Measurements from ENCODE around the gene EVI5.

Gene EVI5

DNA sequence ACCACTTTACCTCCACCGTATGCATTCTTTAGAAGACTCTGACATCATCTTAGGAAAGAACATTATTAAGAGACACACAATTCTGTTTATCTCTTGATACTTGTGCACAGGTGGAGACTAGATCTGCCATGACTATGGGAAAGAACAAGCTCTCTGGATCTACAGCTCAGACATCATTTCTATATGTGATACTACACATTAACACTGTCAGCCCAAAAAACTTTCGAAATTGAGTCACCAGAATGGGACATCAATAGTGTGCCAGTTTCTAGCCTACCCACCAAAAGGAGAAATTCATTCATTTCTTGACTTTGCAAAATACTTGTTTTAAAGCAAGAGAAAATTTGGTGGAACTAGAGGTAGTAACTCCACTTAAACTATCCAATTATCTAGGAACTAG is 6.0 kb upstream of the EVI5 start:
- Histone ChIP-seq H3K27ac (ENCODE audit: low read length) (no peak overlapping the region), H3K79me2 (ENCODE audit: insufficient read depth, low read length) (no peaks in the 10 kb centered on the region), H3K27me3 (ENCODE audit: insufficient read depth, low read length, poor library complexity) (peaks cover 36% of the 10 kb centered on the region), H3K4me2 (ENCODE audit: insufficient read depth, low read length) (no peak overlapping the region), H2AFZ (ENCODE audit: low read depth, low read length) (no peak overlapping the region), H3K4me1 (ENCODE audit: insufficient read depth, low read length) (no peaks in the 10 kb centered on the region), H3K4me3 (ENCODE audit: low read depth in 1 of 2, low read length in 2 of 2) (no peak overlapping the region), H3K9ac (ENCODE audit: low read depth, low read length) (no peak overlapping the region), H3K36me3 (ENCODE audit: insufficient read depth, low read length) (no peaks in the 10 kb centered on the region), H3K9me3 (ENCODE audit: insufficient read depth, low read length, severe bottlenecking) (no peaks in the 10 kb centered on the region), H4K20me1 (ENCODE audit: insufficient read depth, low read length) (no peaks in the 10 kb centered on the region)
- no peak for ATAC-seq (ENCODE audit: insufficient read depth, low read depth)
- TF ChIP-seq, protein P1, sequence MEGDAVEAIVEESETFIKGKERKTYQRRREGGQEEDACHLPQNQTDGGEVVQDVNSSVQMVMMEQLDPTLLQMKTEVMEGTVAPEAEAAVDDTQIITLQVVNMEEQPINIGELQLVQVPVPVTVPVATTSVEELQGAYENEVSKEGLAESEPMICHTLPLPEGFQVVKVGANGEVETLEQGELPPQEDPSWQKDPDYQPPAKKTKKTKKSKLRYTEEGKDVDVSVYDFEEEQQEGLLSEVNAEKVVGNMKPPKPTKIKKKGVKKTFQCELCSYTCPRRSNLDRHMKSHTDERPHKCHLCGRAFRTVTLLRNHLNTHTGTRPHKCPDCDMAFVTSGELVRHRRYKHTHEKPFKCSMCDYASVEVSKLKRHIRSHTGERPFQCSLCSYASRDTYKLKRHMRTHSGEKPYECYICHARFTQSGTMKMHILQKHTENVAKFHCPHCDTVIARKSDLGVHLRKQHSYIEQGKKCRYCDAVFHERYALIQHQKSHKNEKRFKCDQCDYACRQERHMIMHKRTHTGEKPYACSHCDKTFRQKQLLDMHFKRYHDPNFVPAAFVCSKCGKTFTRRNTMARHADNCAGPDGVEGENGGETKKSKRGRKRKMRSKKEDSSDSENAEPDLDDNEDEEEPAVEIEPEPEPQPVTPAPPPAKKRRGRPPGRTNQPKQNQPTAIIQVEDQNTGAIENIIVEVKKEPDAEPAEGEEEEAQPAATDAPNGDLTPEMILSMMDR (IDR thresholded peaks at IDR 0.05; ENCODE audit: borderline replicate concordance, extremely low read depth, low read length, poor library complexity, severe bottlenecking) = no peak
- TF ChIP-seq EZH2 (IDR thresholded peaks at IDR 0.05; ENCODE audit: borderline replicate concordance, low read depth, low read length, severe bottlenecking) = no peak
- no peak for DNase-seq

DNA sequence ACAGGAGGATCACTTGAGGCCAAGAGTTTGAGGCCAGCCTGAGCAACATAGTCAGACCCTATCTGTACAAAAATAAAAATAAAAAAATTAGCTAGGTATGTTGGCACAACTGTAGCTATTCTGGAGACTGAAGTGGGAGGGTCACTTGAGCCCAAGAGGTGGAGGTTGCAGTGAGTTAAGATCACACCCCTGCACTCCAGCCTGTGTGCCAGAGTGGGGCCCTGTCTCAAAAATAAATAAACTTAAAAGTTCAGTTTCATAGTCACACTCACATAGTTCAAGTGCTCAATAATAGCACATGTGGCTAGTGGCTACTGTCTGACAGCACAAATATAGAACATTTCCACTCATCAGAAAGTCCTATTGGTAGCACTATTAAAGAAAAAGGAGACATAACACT is 5.2 kb upstream of the EVI5 start:
- Histone ChIP-seq H3K4me1 (ENCODE audit: insufficient read depth, low read length) (peaks cover 3% of the 10 kb centered on the region; the same call in 1 of the 2 replicates), H3K27me3 (ENCODE audit: insufficient read depth, low read length, poor library complexity) (peaks cover 42% of the 10 kb centered on the region), H2AFZ (ENCODE audit: low read depth, low read length) (no peak overlapping the region), H3K9me3 (ENCODE audit: insufficient read depth, low read length, severe bottlenecking) (no peaks in the 10 kb centered on the region), H3K9ac (ENCODE audit: low read depth, low read length) (no peak overlapping the region), H3K36me3 (ENCODE audit: insufficient read depth, low read length) (no peaks in the 10 kb centered on the region), H3K4me3 (ENCODE audit: low read depth in 1 of 2, low read length in 2 of 2) (no peak overlapping the region), H3K27ac (ENCODE audit: low read length) (no peak overlapping the region), H3K4me2 (ENCODE audit: insufficient read depth, low read length) (no peak overlapping the region), H4K20me1 (ENCODE audit: insufficient read depth, low read length) (no peaks in the 10 kb centered on the region), H3K79me2 (ENCODE audit: insufficient read depth, low read length) (no peaks in the 10 kb centered on the region)
- DNase-seq (no peak), ATAC-seq (ENCODE audit: insufficient read depth, low read depth) (no peak)
- TF ChIP-seq EZH2 (IDR thresholded peaks at IDR 0.05; ENCODE audit: borderline replicate concordance, low read depth, low read length, severe bottlenecking) = no peak
- TF ChIP-seq, protein P1 (IDR thresholded peaks at IDR 0.05; ENCODE audit: borderline replicate concordance, extremely low read depth, low read length, poor library complexity, severe bottlenecking) = no peak

DNA sequence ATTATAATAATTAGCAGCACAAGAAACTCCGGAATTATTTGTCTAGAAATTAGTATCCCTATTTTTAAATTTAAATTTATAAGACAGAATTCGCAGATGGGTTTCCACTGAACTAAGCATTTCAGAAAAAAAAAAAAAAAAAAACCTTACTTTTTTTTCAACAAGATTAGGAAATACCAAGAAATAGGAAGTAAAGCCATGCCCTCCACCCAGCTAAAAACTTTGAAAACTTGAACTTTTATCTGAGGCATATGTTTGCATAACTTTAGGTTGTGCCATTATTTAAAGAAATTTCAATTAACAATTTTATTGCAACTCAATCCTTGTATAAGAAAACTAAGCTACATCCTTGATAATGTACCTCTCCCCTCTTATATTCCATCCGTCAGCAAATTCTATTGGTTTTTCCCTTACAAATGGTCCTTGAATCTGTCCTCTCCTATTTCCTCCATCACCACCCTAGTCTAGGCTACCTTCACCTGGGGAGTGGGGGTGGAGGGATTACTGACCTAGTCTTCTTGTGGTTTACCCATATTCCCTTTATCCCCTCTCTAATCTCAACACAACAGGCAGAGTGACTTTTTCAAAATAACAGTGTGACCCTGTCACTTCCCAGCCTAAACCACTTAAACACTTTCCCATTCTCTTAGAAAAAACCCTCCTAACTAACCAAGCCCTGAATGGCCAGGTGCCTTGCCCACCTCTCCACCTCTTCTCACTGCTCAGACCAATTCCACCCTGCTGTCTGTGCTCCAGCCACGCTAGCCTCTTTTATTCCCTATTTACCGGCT is 1.4 kb upstream of the EVI5 start:
- Histone ChIP-seq H3K9me3 (ENCODE audit: insufficient read depth, low read length, severe bottlenecking) (no peaks in the 10 kb centered on the region), H2AFZ (ENCODE audit: low read depth, low read length) (no peak overlapping the region), H3K4me1 (ENCODE audit: insufficient read depth, low read length) (peaks cover 16% of the 10 kb centered on the region), H3K27ac (ENCODE audit: low read length) (no peak overlapping the region), H3K36me3 (ENCODE audit: insufficient read depth, low read length) (no peaks in the 10 kb centered on the region), H3K4me3 (ENCODE audit: low read depth in 1 of 2, low read length in 2 of 2) (no peak overlapping the region), H4K20me1 (ENCODE audit: insufficient read depth, low read length) (peaks cover 5% of the 10 kb centered on the region; the same call in 1 of the 2 replicates), H3K79me2 (ENCODE audit: insufficient read depth, low read length) (no peaks in the 10 kb centered on the region), H3K27me3 (ENCODE audit: insufficient read depth, low read length, poor library complexity) (peaks cover 48% of the 10 kb centered on the region), H3K9ac (ENCODE audit: low read depth, low read length) (no peak overlapping the region), H3K4me2 (ENCODE audit: insufficient read depth, low read length) (no peak overlapping the region)
- TF ChIP-seq, protein P1 (IDR thresholded peaks at IDR 0.05; ENCODE audit: borderline replicate concordance, extremely low read depth, low read length, poor library complexity, severe bottlenecking) = no peak
- peak; percentile 27 for TF ChIP-seq EZH2 (IDR thresholded peaks at IDR 0.05; ENCODE audit: borderline replicate concordance, low read depth, low read length, severe bottlenecking)
- ATAC-seq (ENCODE audit: insufficient read depth, low read depth) (no peak), DNase-seq (no peak)

Data from DND-41 (cell line).